Spinal cord (tissue), 10 donors: ENCODE results near the gene SHC4. TPM values are rescaled to one million over a fixed set of nuclear protein-coding genes. Genes with fewer than 3 reads are reported as not detected.
A peak's percentile ranks its signal among the peaks of the same experiment; 100 is the strongest.

Experiments used
- DNase-seq, 6 donors: peaks; one replicate each; pipeline versions ENCODE4 v3.0.0 to v3.0.0-alpha.2; 2013 to 2015; ENCODE audit warnings: low spot score in 6 of 6, low read depth in 4 of 6
- H3K27ac ChIP-seq: one replicate; pipeline ENCODE4 v1.5.1; 2013; ENCODE audit warnings: low read depth, low read length, control low read depth
- H3K27me3 ChIP-seq: one replicate; pipeline ENCODE4 v1.6.1; 2013; ENCODE audit warnings: low read length; ENCODE audit not compliant: control insufficient read depth, insufficient read depth
- H3K36me3 ChIP-seq: one replicate; pipeline ENCODE4 v1.6.1; 2013; ENCODE audit warnings: low read length; ENCODE audit not compliant: control insufficient read depth, insufficient read depth
- H3K4me1 ChIP-seq: one replicate; pipeline ENCODE4 v1.6.1; 2013; ENCODE audit warnings: low read length; ENCODE audit not compliant: control insufficient read depth, insufficient read depth
- H3K4me3 ChIP-seq: one replicate; pipeline ENCODE4 v1.5.1; 2013; ENCODE audit warnings: low read depth, low read length, control low read depth
- H3K9me3 ChIP-seq: one replicate; pipeline ENCODE4 v1.6.1; 2013; ENCODE audit warnings: low read length; ENCODE audit not compliant: control insufficient read depth, insufficient read depth
- WGBS: methylation state at CpG from one replicate; pipeline ENCODE4 v1.1.5; 2013; ENCODE audit warnings: missing lambda C conversion rate; ENCODE audit not compliant: insufficient coverage; 5-methylcytosine and 5-hydroxymethylcytosine counted together
- polyA plus RNA-seq, 2 donors: library from polyadenylated mRNA; unstranded; fragments of 120-200 nt; gene quantifications; one replicate each; pipeline ENCODE4 v1.2.1, GENCODE V29; 2013; ENCODE audit not compliant: insufficient read length in 2 of 2
- total RNA-seq, 2 donors: library from RNA; depleted of rRNA in 1 of 2; stranded (reverse); fragments of 120-200 nt in 1 of 2; fragments of >200 nt in 1 of 2; gene quantifications; one replicate each; pipeline versions ENCODE4 v1.2.3 to v1.2.4, GENCODE V29; 2013 to 2014
- donor health status: healthy.

Gene SHC4
- total and polyA plus RNA-seq, 4 donors = 8.8 to 30.8 (median 10.7) TPM

GRCh38 chr15:48785195-48785594 is 178.5 kb downstream of the SHC4 start:
- no peaks in the 10 kb centered on the region for H3K27me3 ChIP-seq
- peak in 1 of 6 donors; percentile 18 for DNase-seq
- no peaks in the 10 kb centered on the region for H3K9me3 ChIP-seq
- H3K36me3 ChIP-seq = no peaks in the 10 kb centered on the region
- H3K27ac ChIP-seq = no peak overlapping the region
- 60% methylated on average over 3 of the region's 3 CpGs for WGBS
- no peaks in the 10 kb centered on the region for H3K4me1 ChIP-seq
- no peak overlapping the region for H3K4me3 ChIP-seq

DNA sequence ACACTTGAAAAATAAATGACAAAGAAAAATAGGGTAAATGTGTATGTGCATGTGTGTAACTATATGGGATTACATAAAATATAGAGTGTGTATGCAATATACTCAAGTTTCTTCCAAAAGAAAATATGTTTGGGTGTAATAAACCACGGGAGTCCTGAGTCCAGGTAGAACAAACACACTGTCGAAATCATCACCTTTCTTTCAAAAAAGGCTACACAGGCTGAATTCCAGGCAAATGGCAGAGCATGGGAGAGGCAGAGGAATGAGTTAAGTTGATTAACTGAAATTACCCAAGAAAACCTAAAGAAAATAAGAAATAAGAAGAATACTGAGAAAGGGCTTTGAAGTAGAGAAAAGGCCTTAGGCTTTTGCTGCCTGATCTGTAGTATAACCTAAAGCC is 179.0 kb downstream of the SHC4 start:
- Histone ChIP-seq H3K4me3 (no peak overlapping the region), H3K4me1 (no peaks in the 10 kb centered on the region), H3K27ac (no peak overlapping the region), H3K36me3 (no peaks in the 10 kb centered on the region), H3K27me3 (no peaks in the 10 kb centered on the region), H3K9me3 (no peaks in the 10 kb centered on the region)
- no peak for DNase-seq
- WGBS = no CpG with 5 or more reads among the region's 2 CpGs

DNA sequence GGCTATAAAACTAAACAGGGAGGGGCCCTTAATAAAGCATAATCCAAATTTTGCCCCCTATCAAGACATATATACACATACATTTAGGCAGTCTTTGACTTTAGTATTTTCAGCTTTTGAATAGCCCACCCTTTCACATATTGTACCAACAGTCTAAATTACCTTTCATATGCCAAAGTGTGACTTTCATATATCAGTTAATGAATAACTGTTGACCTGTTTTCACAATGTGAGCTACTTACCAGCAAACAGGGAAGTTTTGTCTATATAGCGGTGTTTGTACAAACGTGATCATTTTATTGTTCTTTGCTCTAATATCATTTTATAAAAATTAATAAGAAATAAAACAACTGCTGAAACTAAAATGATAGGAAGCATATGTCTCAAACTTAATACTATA is 180.8 kb downstream of the SHC4 start:
- no peaks in the 10 kb centered on the region for H3K9me3 ChIP-seq
- no CpG with 5 or more reads among the region's 2 CpGs for WGBS
- no peaks in the 10 kb centered on the region for H3K4me1 ChIP-seq
- no peak overlapping the region for H3K27ac ChIP-seq
- no peaks in the 10 kb centered on the region for H3K27me3 ChIP-seq
- DNase-seq = no peak
- H3K36me3 ChIP-seq = no peaks in the 10 kb centered on the region
- no peak overlapping the region for H3K4me3 ChIP-seq

GRCh38 chr15:48781481-48782081 is 182.1 kb downstream of the SHC4 start:
- H3K4me3 ChIP-seq = no peak overlapping the region
- no peaks in the 10 kb centered on the region for H3K36me3 ChIP-seq
- no peak overlapping the region for H3K27ac ChIP-seq
- DNase-seq = no peak
- H3K27me3 ChIP-seq = no peaks in the 10 kb centered on the region
- H3K4me1 ChIP-seq = no peaks in the 10 kb centered on the region
- H3K9me3 ChIP-seq = no peaks in the 10 kb centered on the region
- WGBS = no CpG with 5 or more reads among the region's 5 CpGs

DNA sequence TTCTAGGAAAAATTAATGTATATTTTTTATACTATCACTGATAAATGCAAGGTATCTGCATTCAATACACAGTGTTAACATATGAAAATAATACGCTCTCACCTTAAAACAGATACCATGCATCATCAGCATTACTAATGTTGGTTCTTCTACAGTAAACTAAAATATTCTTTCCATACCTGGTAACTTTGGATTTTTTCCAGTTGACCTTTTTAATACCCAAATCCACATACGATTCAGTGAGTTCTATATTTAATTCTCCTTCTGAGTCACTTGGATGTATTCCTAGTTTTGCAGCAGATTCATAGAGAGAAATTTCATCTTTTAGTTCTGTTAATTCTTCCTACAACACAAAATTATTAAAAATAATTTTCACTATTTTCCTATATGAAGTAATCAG is 182.7 kb downstream of the SHC4 start:
- no CpG with 5 or more reads among the region's 2 CpGs for WGBS
- H3K9me3 ChIP-seq = no peaks in the 10 kb centered on the region
- DNase-seq = no peak
- no peak overlapping the region for H3K27ac ChIP-seq
- no peaks in the 10 kb centered on the region for H3K4me1 ChIP-seq
- no peak overlapping the region for H3K4me3 ChIP-seq
- H3K27me3 ChIP-seq = no peaks in the 10 kb centered on the region
- no peaks in the 10 kb centered on the region for H3K36me3 ChIP-seq

GRCh38 chr15:48778331-48778730 is 185.4 kb downstream of the SHC4 start:
- WGBS = no CpG with 5 or more reads among the region's 10 CpGs
- H3K27ac ChIP-seq = no peak overlapping the region

GRCh38 chr15:48777645-48778330 is 185.9 kb downstream of the SHC4 start:
- Histone ChIP-seq H3K27ac (no peak overlapping the region), H3K9me3 (no peaks in the 10 kb centered on the region), H3K36me3 (no peaks in the 10 kb centered on the region), H3K4me3 (no peak overlapping the region), H3K27me3 (no peaks in the 10 kb centered on the region), H3K4me1 (no peaks in the 10 kb centered on the region)
- DNase-seq = peak in 1 of 6 donors; percentile 65
- no CpG with 5 or more reads among the region's 1 CpG for WGBS

More at GRCh38 chr15:48778331-48778730, 185.4 kb downstream of the SHC4 start:
- H3K27me3 ChIP-seq = no peaks in the 10 kb centered on the region
- H3K9me3 ChIP-seq = no peaks in the 10 kb centered on the region
- DNase-seq = no peak
- no peak overlapping the region for H3K4me3 ChIP-seq
- H3K4me1 ChIP-seq = no peaks in the 10 kb centered on the region
- no peaks in the 10 kb centered on the region for H3K36me3 ChIP-seq

DNA sequence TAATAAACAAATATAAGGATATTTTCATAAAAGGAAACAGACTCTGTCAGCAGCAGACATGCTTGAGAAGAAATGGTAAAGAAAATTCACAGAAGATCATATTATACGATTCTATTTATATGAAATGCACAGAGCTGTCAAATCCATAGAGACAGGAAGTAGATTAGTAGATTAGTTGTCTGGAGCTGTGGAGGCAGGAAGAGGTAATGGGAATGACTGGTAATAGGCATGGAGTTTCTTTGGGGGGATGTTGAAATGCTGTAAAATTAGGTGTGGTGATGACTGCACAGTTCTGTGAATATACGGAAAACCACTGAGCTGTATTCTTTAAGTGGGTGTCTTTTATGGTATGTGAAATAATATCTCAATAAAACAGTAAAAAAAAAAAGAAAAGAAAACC is 188.2 kb downstream of the SHC4 start:
- no peak overlapping the region for H3K4me3 ChIP-seq
- WGBS = no CpG with 5 or more reads among the region's 2 CpGs

GRCh38 chr15:48774484-48774883 is 189.2 kb downstream of the SHC4 start:
- H3K27me3 ChIP-seq = no peaks in the 10 kb centered on the region
- DNase-seq = no peak

More for the DNA sequence above, 188.2 kb downstream of the SHC4 start:
- Histone ChIP-seq H3K27me3 (no peaks in the 10 kb centered on the region), H3K9me3 (no peaks in the 10 kb centered on the region), H3K4me1 (no peaks in the 10 kb centered on the region), H3K27ac (no peak overlapping the region), H3K36me3 (no peaks in the 10 kb centered on the region)
- no peak for DNase-seq

More at GRCh38 chr15:48774484-48774883, 189.2 kb downstream of the SHC4 start:
- Histone ChIP-seq H3K27ac (no peak overlapping the region), H3K4me3 (no peak overlapping the region), H3K36me3 (no peaks in the 10 kb centered on the region), H3K9me3 (no peaks in the 10 kb centered on the region), H3K4me1 (no peaks in the 10 kb centered on the region)
- no CpG with 5 or more reads among the region's 1 CpG for WGBS
